HEK293 (cell line): ENCODE results near the gene BCCIP.

Experiments used
- CTCF ChIA-PET: fragments of 350-600 bp; formaldehyde crosslinking; extraction: SDS; loops from one replicate; lab custom pipeline; 2021; ENCODE audit warnings: antibody characterized with exemption; lab: Yijun Ruan, JAX
- POLR2A ChIA-PET: fragments of 300-600 bp; formaldehyde crosslinking; extraction: SDS; loops from one replicate; lab custom pipeline; 2020; ENCODE audit warnings: antibody characterized with exemption, inconsistent platforms; lab: Yijun Ruan, JAX
- H3K27ac ChIP-seq: fragments of 200-500 bp; sonication (Bioruptor generic); 2 replicates; pipeline ENCODE4 v1.5.1; 2014; ENCODE audit warnings: low read depth, low read length, control low read depth, inconsistent platforms; ENCODE audit errors: extremely low read depth
- H3K36me3 ChIP-seq, 2 experiments: fragments of 200-500 bp in 1 of 2; sonication (Bioruptor generic) in 1 of 2; 1 replicate in 1 of 2; 2 replicates in 1 of 2; pipeline ENCODE4 v1.5.1; 2014 to 2017; ENCODE audit warnings: inconsistent platforms in 2 of 2, low read length in 2 of 2; ENCODE audit not compliant: control insufficient read depth in 2 of 2, insufficient read depth in 1 of 2
- H3K4me1 ChIP-seq: fragments of 200-500 bp; sonication (Bioruptor generic); 2 replicates; pipeline ENCODE4 v1.5.1; 2014; ENCODE audit warnings: mild to moderate bottlenecking, low read length, inconsistent platforms; ENCODE audit not compliant: control insufficient read depth, insufficient read depth
- H3K4me3 ChIP-seq: 2 replicates; pipeline ENCODE4 v1.5.1; 2011; ENCODE audit warnings: low read depth, mild to moderate bottlenecking, control low read depth, low read length, moderate library complexity
- H3K9me3 ChIP-seq: fragments of 200-500 bp; sonication (Bioruptor generic); 2 replicates; pipeline ENCODE4 v1.5.1; 2014; ENCODE audit warnings: low read depth, low read length, inconsistent platforms; ENCODE audit not compliant: control insufficient read depth, insufficient read depth
- AEBP2 ChIP-seq: fragments of 450-650 bp; formaldehyde crosslinking; IDR thresholded peaks from 2 replicates; pipeline ENCODE4 v1.5.1; 2016; ENCODE audit warnings: missing biosample characterization, missing genetic modification characterization, borderline replicate concordance
- KLF17 ChIP-seq: fragments of 450-650 bp; formaldehyde crosslinking; IDR thresholded peaks from 2 replicates; pipeline ENCODE4 v1.5.1; 2016; ENCODE audit warnings: missing biosample characterization, missing genetic modification characterization
- KLF9 ChIP-seq: fragments of 450-650 bp; formaldehyde crosslinking; IDR thresholded peaks from 2 replicates; pipeline ENCODE4 v1.5.1; 2016; ENCODE audit warnings: missing biosample characterization, missing genetic modification characterization, low read depth
- RBAK ChIP-seq: fragments of 450-650 bp; formaldehyde crosslinking; IDR thresholded peaks from 2 replicates; pipeline ENCODE4 v1.5.1; 2016; ENCODE audit warnings: missing biosample characterization, missing genetic modification characterization
- ZBTB11 ChIP-seq: fragments of 450-650 bp; formaldehyde crosslinking; conservative IDR thresholded peaks from 2 replicates; pipeline ENCODE4 v1.5.1; 2016; ENCODE audit warnings: low read depth, missing biosample characterization, missing genetic modification characterization
- ZBTB21 ChIP-seq: fragments of 450-650 bp; formaldehyde crosslinking; IDR thresholded peaks from 2 replicates; pipeline ENCODE4 v1.5.1; 2017; ENCODE audit warnings: missing biosample characterization, missing genetic modification characterization
- ZNF114 ChIP-seq: fragments of 450-650 bp; formaldehyde crosslinking; IDR thresholded peaks from 2 replicates; pipeline ENCODE4 v1.5.0; 2017; ENCODE audit warnings: missing biosample characterization, missing genetic modification characterization
- ZNF138 ChIP-seq: fragments of 450-650 bp; formaldehyde crosslinking; IDR thresholded peaks from 2 replicates; pipeline ENCODE4 v1.5.1; 2016; ENCODE audit warnings: missing biosample characterization, missing genetic modification characterization, borderline replicate concordance
- ZNF18 ChIP-seq: fragments of 450-650 bp; formaldehyde crosslinking; IDR thresholded peaks from 2 replicates; pipeline ENCODE4 v1.5.1; 2016; ENCODE audit warnings: missing biosample characterization, missing genetic modification characterization
- ZNF184 ChIP-seq: fragments of 450-650 bp; IDR thresholded peaks from 2 replicates; pipeline ENCODE4 v1.5.1; 2018; ENCODE audit warnings: missing biosample characterization, mild to moderate bottlenecking, missing genetic modification characterization
- ZNF248 ChIP-seq: fragments of 450-650 bp; formaldehyde crosslinking; IDR thresholded peaks from 2 replicates; pipeline ENCODE4 v1.5.1; 2017; ENCODE audit warnings: missing biosample characterization, missing genetic modification characterization
- ZNF292 ChIP-seq: fragments of 450-650 bp; formaldehyde crosslinking; IDR thresholded peaks from 2 replicates; pipeline ENCODE4 v1.5.1; 2016; ENCODE audit warnings: low read depth, missing biosample characterization, missing genetic modification characterization, borderline replicate concordance
- ZNF366 ChIP-seq: fragments of 450-650 bp; formaldehyde crosslinking; conservative IDR thresholded peaks from 2 replicates; pipeline ENCODE4 v1.5.1; 2016; ENCODE audit warnings: missing biosample characterization, missing genetic modification characterization
- ZNF488 ChIP-seq: fragments of 450-650 bp; formaldehyde crosslinking; IDR thresholded peaks from 2 replicates; pipeline ENCODE4 v1.5.1; 2016; ENCODE audit warnings: missing biosample characterization, missing genetic modification characterization
- ZNF513 ChIP-seq: fragments of 450-650 bp; IDR thresholded peaks from 2 replicates; pipeline ENCODE4 v1.5.1; 2018; ENCODE audit warnings: missing biosample characterization, missing genetic modification characterization
- ZNF529 ChIP-seq: fragments of 450-650 bp; formaldehyde crosslinking; IDR thresholded peaks from 2 replicates; pipeline ENCODE4 v1.5.1; 2017; ENCODE audit warnings: missing genetic modification characterization, missing biosample characterization; ENCODE audit not compliant: insufficient replicate concordance
- ZNF610 ChIP-seq: fragments of 450-650 bp; formaldehyde crosslinking; IDR thresholded peaks from 2 replicates; pipeline ENCODE4 v1.5.1; 2016; ENCODE audit warnings: missing biosample characterization, missing genetic modification characterization, borderline replicate concordance
- ZNF629 ChIP-seq: fragments of 450-650 bp; formaldehyde crosslinking; IDR thresholded peaks from 2 replicates; pipeline ENCODE4 v1.5.1; 2017; ENCODE audit warnings: missing biosample characterization, missing genetic modification characterization
- ZNF658 ChIP-seq: fragments of 450-650 bp; formaldehyde crosslinking; IDR thresholded peaks from 2 replicates; pipeline ENCODE4; 2016; ENCODE audit warnings: missing biosample characterization, missing genetic modification characterization
- ZNF843 ChIP-seq: fragments of 450-650 bp; formaldehyde crosslinking; IDR thresholded peaks from 2 replicates; pipeline ENCODE4 v1.5.1; 2016; ENCODE audit warnings: missing biosample characterization, missing genetic modification characterization
- ZSCAN16 ChIP-seq: fragments of 450-650 bp; formaldehyde crosslinking; IDR thresholded peaks from 2 replicates; pipeline ENCODE4 v1.5.1; 2016; ENCODE audit warnings: missing biosample characterization, missing genetic modification characterization

Gene BCCIP

GRCh38 chr10:125802131-125802530, 21.2 kb upstream of the BCCIP start (continued):
- TF ChIP-seq ZBTB11 (tag by site-specific recombination) (no peak), ZNF366 (no peak), ZNF292 (no peak), KLF9 (tag by site-specific recombination) (no peak), ZBTB21 (tag by site-specific recombination) (no peak), KLF17 (tag by site-specific recombination) (no peak), ZNF658 (tag by site-specific recombination) (no peak)

GRCh38 chr10:125802739-125803138, 20.6 kb upstream of the BCCIP start:
- ChIA-PET POLR2A (no interaction called here), CTCF (no interaction called here)
- H3K27ac ChIP-seq: no peak overlapping the region
- H3K4me1 ChIP-seq: no peaks in the 10 kb centered on the region
- no peaks in the 10 kb centered on the region for H3K9me3 ChIP-seq
- peaks cover 4 to 84% of the 10 kb centered on the region in 2 experiments; a peak in 1 of 3 replicates for H3K36me3 ChIP-seq
- no peak overlapping the region for H3K4me3 ChIP-seq
- TF ChIP-seq ZNF843: no peak
- no peak for TF ChIP-seq ZNF138 (tag by site-specific recombination)
- no peak for TF ChIP-seq ZNF629 (tag by site-specific recombination)
- TF ChIP-seq ZNF248: no peak
- no peak for TF ChIP-seq RBAK (tag by site-specific recombination)
- no peak for TF ChIP-seq ZNF18 (tag by site-specific recombination)
- TF ChIP-seq ZNF610: no peak
- no peak for TF ChIP-seq AEBP2
- TF ChIP-seq ZNF513 (tag by site-specific recombination): no peak
- no peak for TF ChIP-seq ZNF529 (tag by site-specific recombination)
- no peak for TF ChIP-seq ZSCAN16 (tag by site-specific recombination)
- TF ChIP-seq ZNF488 (tag by site-specific recombination): no peak
- TF ChIP-seq ZBTB11 (tag by site-specific recombination): no peak
- TF ChIP-seq ZNF184: no peak
- TF ChIP-seq ZNF114 (tag by site-specific recombination): no peak
